Measurements from ENCODE around the gene CSNK1G2. TPM values are rescaled to one million over a fixed set of nuclear protein-coding genes. Genes with fewer than 3 reads are reported as not detected.

CSNK1G2 gene
- total RNA-seq, 4 donors from 2014 or later = 54.5 to 250 (median 103) TPM

DNA sequence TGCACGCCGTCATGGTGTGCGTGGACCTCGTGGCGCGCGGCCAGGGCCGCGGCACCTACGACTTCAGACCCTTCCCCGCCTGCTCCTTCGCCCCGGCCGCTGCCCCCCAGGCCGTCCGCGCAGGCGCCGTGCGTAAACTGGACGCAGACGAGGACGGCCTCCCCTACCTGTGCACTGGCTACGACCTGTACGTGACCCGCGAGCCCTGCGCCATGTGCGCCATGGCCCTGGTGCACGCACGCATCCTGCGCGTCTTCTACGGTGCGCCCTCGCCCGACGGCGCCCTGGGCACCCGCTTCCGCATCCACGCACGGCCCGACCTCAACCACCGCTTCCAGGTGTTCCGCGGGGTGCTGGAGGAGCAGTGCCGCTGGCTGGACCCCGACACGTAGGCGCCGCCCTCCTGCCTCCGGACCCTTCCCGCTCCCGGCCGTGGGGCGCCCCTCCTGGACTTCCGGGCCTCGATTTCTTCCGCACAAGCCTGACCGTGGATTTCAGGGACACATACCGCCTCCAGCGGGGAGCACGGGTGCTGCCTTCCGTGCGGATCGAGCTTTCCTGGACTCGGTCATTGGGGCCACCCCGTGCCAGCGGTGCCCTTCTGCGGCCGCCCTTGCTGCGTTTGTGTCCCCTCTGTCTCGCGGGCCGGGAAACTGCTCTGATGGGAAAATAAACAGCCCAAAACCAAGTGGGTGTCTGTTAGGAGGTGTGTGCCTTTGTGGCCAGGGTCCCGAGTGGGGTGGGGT is 28.0 kb upstream of the CSNK1G2 start:
- no peak for TF ChIP-seq POLR2A (IDR thresholded peaks at IDR 0.05)
- TF ChIP-seq, protein P1, sequence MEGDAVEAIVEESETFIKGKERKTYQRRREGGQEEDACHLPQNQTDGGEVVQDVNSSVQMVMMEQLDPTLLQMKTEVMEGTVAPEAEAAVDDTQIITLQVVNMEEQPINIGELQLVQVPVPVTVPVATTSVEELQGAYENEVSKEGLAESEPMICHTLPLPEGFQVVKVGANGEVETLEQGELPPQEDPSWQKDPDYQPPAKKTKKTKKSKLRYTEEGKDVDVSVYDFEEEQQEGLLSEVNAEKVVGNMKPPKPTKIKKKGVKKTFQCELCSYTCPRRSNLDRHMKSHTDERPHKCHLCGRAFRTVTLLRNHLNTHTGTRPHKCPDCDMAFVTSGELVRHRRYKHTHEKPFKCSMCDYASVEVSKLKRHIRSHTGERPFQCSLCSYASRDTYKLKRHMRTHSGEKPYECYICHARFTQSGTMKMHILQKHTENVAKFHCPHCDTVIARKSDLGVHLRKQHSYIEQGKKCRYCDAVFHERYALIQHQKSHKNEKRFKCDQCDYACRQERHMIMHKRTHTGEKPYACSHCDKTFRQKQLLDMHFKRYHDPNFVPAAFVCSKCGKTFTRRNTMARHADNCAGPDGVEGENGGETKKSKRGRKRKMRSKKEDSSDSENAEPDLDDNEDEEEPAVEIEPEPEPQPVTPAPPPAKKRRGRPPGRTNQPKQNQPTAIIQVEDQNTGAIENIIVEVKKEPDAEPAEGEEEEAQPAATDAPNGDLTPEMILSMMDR (IDR thresholded peaks at IDR 0.05) = no peak
- no peak overlapping the region for H3K4me3 ChIP-seq
- H3K27me3 ChIP-seq = no peaks in the 10 kb centered on the region
- no peak overlapping the region for H3K27ac ChIP-seq
- H3K4me1 ChIP-seq = peaks cover 0 to 28% (median 12%) of the 10 kb centered on the region in 4 donors
- H3K36me3 ChIP-seq = peaks cover 0 to 26% (median 0%) of the 10 kb centered on the region in 3 donors
- H3K9me3 ChIP-seq = no peaks in the 10 kb centered on the region
- DNase-seq = no peak

GRCh38 chr19:1913781-1914577 is 27.0 kb upstream of the CSNK1G2 start:
- peaks cover 0 to 18% (median 5%) of the 10 kb centered on the region in 4 donors for H3K4me1 ChIP-seq
- H3K9me3 ChIP-seq = no peaks in the 10 kb centered on the region
- no peak overlapping the region for H3K27ac ChIP-seq
- no peak for TF ChIP-seq POLR2A (IDR thresholded peaks at IDR 0.05)
- TF ChIP-seq, protein P1 (IDR thresholded peaks at IDR 0.05) = no peak
- no peak overlapping the region for H3K4me3 ChIP-seq
- H3K36me3 ChIP-seq = peaks cover 0 to 35% (median 0%) of the 10 kb centered on the region in 3 donors
- no peaks in the 10 kb centered on the region for H3K27me3 ChIP-seq
- no peak for DNase-seq

- Histone ChIP-seq H3K36me3 (peaks cover 0 to 41% (median 0%) of the 10 kb centered on the region in 3 donors), H3K4me1 (peaks cover 0 to 10% (median 0%) of the 10 kb centered on the region in 4 donors), H3K9me3 (no peaks in the 10 kb centered on the region), H3K27me3 (no peaks in the 10 kb centered on the region), H3K4me3 (no peak overlapping the region), H3K27ac (no peak overlapping the region)
- no peak for DNase-seq
- TF ChIP-seq, protein P1 (IDR thresholded peaks at IDR 0.05) = no peak
- no peak for TF ChIP-seq POLR2A (IDR thresholded peaks at IDR 0.05)
Measured at GRCh38 chr19:1914826-1915341, 26.1 kb upstream of the CSNK1G2 start.

GRCh38 chr19:1917146-1917545 is 23.8 kb upstream of the CSNK1G2 start:
- peaks cover 0 to 57% (median 0%) of the 10 kb centered on the region in 3 donors for H3K36me3 ChIP-seq
- no peak for TF ChIP-seq POLR2A (IDR thresholded peaks at IDR 0.05)
- TF ChIP-seq, protein P1 (IDR thresholded peaks at IDR 0.05) = no peak
- no peak overlapping the region for H3K27ac ChIP-seq
- H3K4me3 ChIP-seq = no peak overlapping the region
- no peaks in the 10 kb centered on the region for H3K4me1 ChIP-seq
- H3K27me3 ChIP-seq = no peaks in the 10 kb centered on the region
- no peak for DNase-seq
- no peaks in the 10 kb centered on the region for H3K9me3 ChIP-seq

DNA sequence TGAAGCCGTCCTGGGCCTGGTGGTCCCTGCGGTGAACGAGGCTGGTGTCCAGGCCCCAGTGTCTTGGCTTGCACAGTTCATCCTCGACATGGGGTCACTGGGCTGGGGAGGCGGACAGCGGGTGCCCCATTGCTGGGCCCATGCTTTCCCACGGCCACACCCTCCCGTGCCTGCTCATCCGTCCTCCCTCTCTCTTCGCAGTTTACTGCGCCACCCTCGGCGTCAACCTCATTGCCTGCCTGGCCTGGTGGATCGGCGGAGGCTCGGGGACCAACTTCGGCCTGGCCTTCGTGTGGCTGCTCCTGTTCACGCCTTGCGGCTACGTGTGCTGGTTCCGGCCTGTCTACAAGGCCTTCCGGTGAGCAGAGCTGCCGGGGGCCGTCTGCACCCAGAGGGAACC is 23.0 kb upstream of the CSNK1G2 start:
- no peak for DNase-seq
- TF ChIP-seq, protein P1 (IDR thresholded peaks at IDR 0.05) = no peak
- no peak for TF ChIP-seq POLR2A (IDR thresholded peaks at IDR 0.05)
- H3K36me3 ChIP-seq = peaks cover 0 to 57% (median 0%) of the 10 kb centered on the region in 3 donors
- H3K9me3 ChIP-seq = no peaks in the 10 kb centered on the region
- H3K4me3 ChIP-seq = no peak overlapping the region
- H3K27ac ChIP-seq = no peak overlapping the region
- H3K4me1 ChIP-seq = no peaks in the 10 kb centered on the region
- H3K27me3 ChIP-seq = no peaks in the 10 kb centered on the region

All from Peyer's patch (tissue), 4 donors.